Measurements from ENCODE around the gene GPATCH11.

The GPATCH11 gene

DNA sequence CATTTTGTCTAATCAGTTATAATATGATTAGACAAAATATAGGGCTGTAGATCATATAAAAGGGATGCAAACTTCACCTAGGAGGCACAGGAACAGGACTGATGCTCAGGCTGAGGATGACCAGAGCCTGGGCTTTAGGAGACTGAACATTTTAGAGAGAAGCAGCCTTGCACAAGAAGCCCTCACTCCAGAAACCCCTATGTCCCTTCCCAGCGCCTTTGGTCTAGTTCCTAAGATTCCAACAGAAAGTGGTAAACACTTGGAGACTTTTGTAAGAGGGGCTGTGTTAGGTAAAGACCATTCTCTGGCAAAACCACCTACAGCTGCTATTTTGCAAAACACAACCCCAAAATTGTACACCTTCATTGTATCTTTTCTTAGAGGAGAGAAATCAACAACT is 33.2 kb downstream of the GPATCH11 start:
- TF ChIP-seq, protein P1, sequence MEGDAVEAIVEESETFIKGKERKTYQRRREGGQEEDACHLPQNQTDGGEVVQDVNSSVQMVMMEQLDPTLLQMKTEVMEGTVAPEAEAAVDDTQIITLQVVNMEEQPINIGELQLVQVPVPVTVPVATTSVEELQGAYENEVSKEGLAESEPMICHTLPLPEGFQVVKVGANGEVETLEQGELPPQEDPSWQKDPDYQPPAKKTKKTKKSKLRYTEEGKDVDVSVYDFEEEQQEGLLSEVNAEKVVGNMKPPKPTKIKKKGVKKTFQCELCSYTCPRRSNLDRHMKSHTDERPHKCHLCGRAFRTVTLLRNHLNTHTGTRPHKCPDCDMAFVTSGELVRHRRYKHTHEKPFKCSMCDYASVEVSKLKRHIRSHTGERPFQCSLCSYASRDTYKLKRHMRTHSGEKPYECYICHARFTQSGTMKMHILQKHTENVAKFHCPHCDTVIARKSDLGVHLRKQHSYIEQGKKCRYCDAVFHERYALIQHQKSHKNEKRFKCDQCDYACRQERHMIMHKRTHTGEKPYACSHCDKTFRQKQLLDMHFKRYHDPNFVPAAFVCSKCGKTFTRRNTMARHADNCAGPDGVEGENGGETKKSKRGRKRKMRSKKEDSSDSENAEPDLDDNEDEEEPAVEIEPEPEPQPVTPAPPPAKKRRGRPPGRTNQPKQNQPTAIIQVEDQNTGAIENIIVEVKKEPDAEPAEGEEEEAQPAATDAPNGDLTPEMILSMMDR (IDR thresholded peaks at IDR 0.05; ENCODE audit: low read length): no peak
- H3K36me3 ChIP-seq (ENCODE audit: insufficient read depth, low read length): peaks cover 50% of the 10 kb centered on the region
- H3K4me3 ChIP-seq (ENCODE audit: low read depth, low read length, poor library complexity, severe bottlenecking): no peak overlapping the region
- no peak overlapping the region for H3K27ac ChIP-seq (ENCODE audit: low read depth, low read length, poor library complexity, severe bottlenecking)
- no peaks in the 10 kb centered on the region for H4K20me1 ChIP-seq (ENCODE audit: insufficient read depth, low read length)
- H3K27me3 ChIP-seq (ENCODE audit: insufficient read depth, low read length): no peaks in the 10 kb centered on the region
- H2AFZ ChIP-seq (ENCODE audit: low read length): no peak overlapping the region
- no peak overlapping the region for H3K4me2 ChIP-seq (ENCODE audit: low read length)
- H3K4me1 ChIP-seq (ENCODE audit: insufficient read depth, low read length, severe bottlenecking): no peaks in the 10 kb centered on the region
- no peaks in the 10 kb centered on the region for H3F3A ChIP-seq (ENCODE audit: insufficient read depth, low read length)
- no peaks in the 10 kb centered on the region for H3K9me2 ChIP-seq (ENCODE audit: low read depth, low read length)
- no peaks in the 10 kb centered on the region for H3K79me2 ChIP-seq (ENCODE audit: insufficient read depth, low read length)
- H3K9ac ChIP-seq (ENCODE audit: low read length): no peak overlapping the region
- H3K9me3 ChIP-seq (ENCODE audit: low read length): no peaks in the 10 kb centered on the region

DNA sequence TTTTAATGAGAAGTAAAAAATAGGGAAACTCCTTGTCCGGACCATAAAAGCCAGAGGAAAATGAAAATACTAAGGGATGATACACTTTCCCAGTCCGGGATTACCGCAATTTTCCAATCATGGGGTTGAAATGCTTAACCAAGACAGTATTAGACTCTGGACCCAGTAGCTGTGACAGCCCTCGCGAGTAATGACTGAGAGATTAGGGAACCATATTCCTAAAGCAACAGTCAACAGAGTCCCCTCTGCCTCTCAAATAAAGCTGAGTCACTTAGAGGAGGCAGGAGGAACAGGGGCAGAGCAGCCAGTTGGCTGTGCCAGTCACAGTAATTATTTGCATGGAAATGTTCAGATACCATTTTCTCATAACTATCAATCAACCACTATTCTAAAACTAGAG is 34.8 kb downstream of the GPATCH11 start:
- Histone ChIP-seq H3K4me1 (ENCODE audit: insufficient read depth, low read length, severe bottlenecking) (no peaks in the 10 kb centered on the region), H3K79me2 (ENCODE audit: insufficient read depth, low read length) (no peaks in the 10 kb centered on the region), H3F3A (ENCODE audit: insufficient read depth, low read length) (no peaks in the 10 kb centered on the region), H3K9me2 (ENCODE audit: low read depth, low read length) (no peaks in the 10 kb centered on the region), H3K9ac (ENCODE audit: low read length) (no peak overlapping the region), H3K4me3 (ENCODE audit: low read depth, low read length, poor library complexity, severe bottlenecking) (no peak overlapping the region), H3K27me3 (ENCODE audit: insufficient read depth, low read length) (no peaks in the 10 kb centered on the region), H3K27ac (ENCODE audit: low read depth, low read length, poor library complexity, severe bottlenecking) (no peak overlapping the region), H4K20me1 (ENCODE audit: insufficient read depth, low read length) (no peaks in the 10 kb centered on the region), H3K36me3 (ENCODE audit: insufficient read depth, low read length) (peaks cover 39% of the 10 kb centered on the region), H2AFZ (ENCODE audit: low read length) (no peak overlapping the region), H3K9me3 (ENCODE audit: low read length) (no peaks in the 10 kb centered on the region), H3K4me2 (ENCODE audit: low read length) (no peak overlapping the region)
- TF ChIP-seq EZH2 (IDR thresholded peaks at IDR 0.05; ENCODE audit: borderline replicate concordance, low read length): no peak
- TF ChIP-seq, protein P1 (IDR thresholded peaks at IDR 0.05; ENCODE audit: low read length): no peak

DNA sequence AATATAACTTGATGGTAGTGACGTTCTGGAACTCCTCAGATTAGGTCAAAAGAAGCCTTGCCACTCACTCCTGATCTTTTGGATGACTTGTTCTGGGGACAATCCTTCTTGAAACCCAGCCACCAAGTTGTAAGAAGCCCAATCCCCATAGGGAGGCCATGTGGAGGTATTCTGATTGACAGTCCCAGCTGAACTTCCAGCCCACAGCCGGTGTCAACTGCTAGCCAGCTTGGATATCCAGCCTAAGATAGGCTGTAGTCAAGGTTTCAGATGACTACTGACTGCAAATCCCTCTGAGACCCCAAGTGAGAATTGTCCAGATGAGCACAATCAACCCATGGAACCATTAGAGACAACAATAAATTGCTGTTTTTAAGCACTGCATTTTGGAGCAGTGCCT is 41.1 kb downstream of the GPATCH11 start:
- Histone ChIP-seq H3F3A (ENCODE audit: insufficient read depth, low read length) (no peaks in the 10 kb centered on the region), H3K27me3 (ENCODE audit: insufficient read depth, low read length) (no peaks in the 10 kb centered on the region), H3K4me3 (ENCODE audit: low read depth, low read length, poor library complexity, severe bottlenecking) (no peak overlapping the region), H3K27ac (ENCODE audit: low read depth, low read length, poor library complexity, severe bottlenecking) (no peak overlapping the region), H3K36me3 (ENCODE audit: insufficient read depth, low read length) (peaks cover 67% of the 10 kb centered on the region), H3K4me1 (ENCODE audit: insufficient read depth, low read length, severe bottlenecking) (no peaks in the 10 kb centered on the region), H3K4me2 (ENCODE audit: low read length) (no peak overlapping the region), H3K9ac (ENCODE audit: low read length) (no peak overlapping the region), H4K20me1 (ENCODE audit: insufficient read depth, low read length) (no peaks in the 10 kb centered on the region), H3K9me2 (ENCODE audit: low read depth, low read length) (no peaks in the 10 kb centered on the region), H3K79me2 (ENCODE audit: insufficient read depth, low read length) (no peaks in the 10 kb centered on the region), H3K9me3 (ENCODE audit: low read length) (no peaks in the 10 kb centered on the region), H2AFZ (ENCODE audit: low read length) (no peak overlapping the region)
- TF ChIP-seq, protein P1 (IDR thresholded peaks at IDR 0.05; ENCODE audit: low read length): no peak
- no peak for TF ChIP-seq EZH2 (IDR thresholded peaks at IDR 0.05; ENCODE audit: borderline replicate concordance, low read length)

Measured in OCI-LY1 (cell line).